Loucy (cell line): ENCODE results near the gene USP1.

Experiments used
- EZH2phosphoT487 ChIP-seq: fragments of 200-600 bp; IDR thresholded peaks from 2 replicates; pipeline ENCODE4 v1.6.1; 2018; ENCODE audit warnings: antibody characterized with exemption, mild to moderate bottlenecking, moderate library complexity, borderline replicate concordance
- TF ChIP-seq, protein P1 (sequence below): fragments of 200-600 bp; sonication (generic); conservative IDR thresholded peaks from 2 replicates; pipeline ENCODE4 v1.5.1; 2014; ENCODE audit warnings: mild to moderate bottlenecking, antibody characterized with exemption, low read length

DNA sequence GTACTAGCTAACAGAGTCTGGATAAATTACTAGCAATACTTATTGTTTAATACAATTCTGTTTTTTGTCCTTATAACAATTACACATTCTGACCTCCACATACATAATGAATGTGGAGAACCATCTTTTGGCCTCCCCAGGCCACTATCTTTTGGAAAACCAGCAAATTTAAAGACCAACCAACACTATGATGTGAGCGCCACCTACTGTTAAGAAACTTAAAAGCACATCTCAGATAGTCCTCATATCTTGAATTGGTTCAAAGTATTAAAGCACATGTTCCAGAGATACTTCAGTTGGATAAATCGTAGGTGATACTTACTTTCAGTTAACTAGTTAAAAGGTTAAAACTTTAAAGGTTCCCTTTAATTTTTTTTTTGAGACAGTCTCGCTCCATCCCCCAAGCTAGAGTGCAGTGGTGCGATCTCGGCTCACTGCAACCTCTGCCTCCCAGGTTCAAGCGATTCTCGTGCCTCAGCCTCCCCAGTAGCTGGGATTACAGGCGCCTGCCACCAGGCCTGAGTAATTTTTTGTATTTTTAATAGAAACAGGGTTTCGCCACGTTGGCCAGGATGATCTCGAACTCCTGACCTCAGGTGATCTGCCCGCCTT is 29.3 kb upstream of the USP1 start:
- TF ChIP-seq, protein P1, sequence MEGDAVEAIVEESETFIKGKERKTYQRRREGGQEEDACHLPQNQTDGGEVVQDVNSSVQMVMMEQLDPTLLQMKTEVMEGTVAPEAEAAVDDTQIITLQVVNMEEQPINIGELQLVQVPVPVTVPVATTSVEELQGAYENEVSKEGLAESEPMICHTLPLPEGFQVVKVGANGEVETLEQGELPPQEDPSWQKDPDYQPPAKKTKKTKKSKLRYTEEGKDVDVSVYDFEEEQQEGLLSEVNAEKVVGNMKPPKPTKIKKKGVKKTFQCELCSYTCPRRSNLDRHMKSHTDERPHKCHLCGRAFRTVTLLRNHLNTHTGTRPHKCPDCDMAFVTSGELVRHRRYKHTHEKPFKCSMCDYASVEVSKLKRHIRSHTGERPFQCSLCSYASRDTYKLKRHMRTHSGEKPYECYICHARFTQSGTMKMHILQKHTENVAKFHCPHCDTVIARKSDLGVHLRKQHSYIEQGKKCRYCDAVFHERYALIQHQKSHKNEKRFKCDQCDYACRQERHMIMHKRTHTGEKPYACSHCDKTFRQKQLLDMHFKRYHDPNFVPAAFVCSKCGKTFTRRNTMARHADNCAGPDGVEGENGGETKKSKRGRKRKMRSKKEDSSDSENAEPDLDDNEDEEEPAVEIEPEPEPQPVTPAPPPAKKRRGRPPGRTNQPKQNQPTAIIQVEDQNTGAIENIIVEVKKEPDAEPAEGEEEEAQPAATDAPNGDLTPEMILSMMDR: peak; percentile 91
- TF ChIP-seq EZH2phosphoT487: no peak
